Ishikawa (cell line): ENCODE data around the gene NAV1.
A peak's percentile ranks its signal among the peaks of the same experiment; 100 is the strongest.

Source experiments
- CEBPB ChIP-seq: IDR thresholded peaks from 2 replicates; pipeline ENCODE4 v1.6.1; 2012
- CREB1 ChIP-seq: IDR thresholded peaks from 2 replicates; pipeline ENCODE4 v1.6.1; 2012; ENCODE audit warnings: low read depth
- EGR1 ChIP-seq: IDR thresholded peaks from 2 replicates; pipeline ENCODE4 v1.6.1; 2012
- EP300 ChIP-seq: IDR thresholded peaks from 2 replicates; pipeline ENCODE4 v1.6.1; 2012; ENCODE audit warnings: borderline replicate concordance
- FOXM1 ChIP-seq: IDR thresholded peaks from 2 replicates; pipeline ENCODE4 v1.6.1; 2012; ENCODE audit warnings: low read depth, borderline replicate concordance
- NFIC ChIP-seq: IDR thresholded peaks from 2 replicates; pipeline ENCODE4 v1.6.1; 2012
- RAD21 ChIP-seq: IDR thresholded peaks from 2 replicates; pipeline ENCODE4 v1.6.1; 2012; ENCODE audit warnings: low read depth
- TAF1 ChIP-seq: IDR thresholded peaks from 2 replicates; pipeline ENCODE4 v1.6.1; 2012; ENCODE audit warnings: low read depth, mild to moderate bottlenecking
- TCF12 ChIP-seq: IDR thresholded peaks from 2 replicates; pipeline ENCODE4 v1.6.1; 2012; ENCODE audit warnings: low read depth
- TEAD4 ChIP-seq: IDR thresholded peaks from 2 replicates; pipeline ENCODE4 v1.6.1; 2012
- USF1 ChIP-seq: IDR thresholded peaks from 2 replicates; pipeline ENCODE4 v1.6.1; 2012
- YY1 ChIP-seq: IDR thresholded peaks from 2 replicates; pipeline ENCODE4 v1.6.1; 2012; ENCODE audit warnings: low read depth
- ZBTB7A ChIP-seq: IDR thresholded peaks from 2 replicates; pipeline ENCODE4 v1.6.1; 2012; ENCODE audit warnings: low read depth
- TF ChIP-seq, protein P1 (sequence below): IDR thresholded peaks from 2 replicates; pipeline ENCODE4 v1.6.1; 2012
- TF ChIP-seq, protein P2 (sequence below): IDR thresholded peaks from 2 replicates; pipeline ENCODE4 v1.6.1; 2012; ENCODE audit warnings: low read depth, mild to moderate bottlenecking

The NAV1 gene

DNA sequence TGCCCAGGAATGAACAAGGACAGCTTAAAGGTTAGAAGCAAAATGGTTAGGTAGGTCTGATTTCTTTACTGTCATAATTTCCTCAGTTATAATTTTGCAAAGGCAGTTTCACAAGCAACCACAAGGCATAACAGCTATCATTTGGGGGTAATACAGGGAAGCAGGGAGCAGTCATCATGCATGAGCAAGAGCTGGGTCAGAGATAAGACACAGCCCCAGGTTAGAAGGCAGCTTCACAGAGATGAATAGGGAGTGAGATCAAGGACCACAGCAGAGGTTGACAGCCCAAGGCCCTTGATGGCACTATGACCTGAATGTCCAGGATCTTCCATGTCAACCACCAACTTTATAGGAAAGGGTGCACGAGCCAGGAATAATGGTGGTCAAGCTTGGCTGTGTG, 23.0 kb upstream of the NAV1 start:
- TF ChIP-seq, protein P1, sequence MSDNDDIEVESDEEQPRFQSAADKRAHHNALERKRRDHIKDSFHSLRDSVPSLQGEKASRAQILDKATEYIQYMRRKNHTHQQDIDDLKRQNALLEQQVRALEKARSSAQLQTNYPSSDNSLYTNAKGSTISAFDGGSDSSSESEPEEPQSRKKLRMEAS = no peak
- TF ChIP-seq YY1 (no peak), TEAD4 (no peak), TCF12 (no peak), NFIC (no peak), CEBPB (no peak), EP300 (no peak), CREB1 (no peak), ZBTB7A (no peak), EGR1 (no peak), RAD21 (no peak), TAF1 (no peak), USF1 (no peak), FOXM1 (no peak)
- TF ChIP-seq, protein P2, sequence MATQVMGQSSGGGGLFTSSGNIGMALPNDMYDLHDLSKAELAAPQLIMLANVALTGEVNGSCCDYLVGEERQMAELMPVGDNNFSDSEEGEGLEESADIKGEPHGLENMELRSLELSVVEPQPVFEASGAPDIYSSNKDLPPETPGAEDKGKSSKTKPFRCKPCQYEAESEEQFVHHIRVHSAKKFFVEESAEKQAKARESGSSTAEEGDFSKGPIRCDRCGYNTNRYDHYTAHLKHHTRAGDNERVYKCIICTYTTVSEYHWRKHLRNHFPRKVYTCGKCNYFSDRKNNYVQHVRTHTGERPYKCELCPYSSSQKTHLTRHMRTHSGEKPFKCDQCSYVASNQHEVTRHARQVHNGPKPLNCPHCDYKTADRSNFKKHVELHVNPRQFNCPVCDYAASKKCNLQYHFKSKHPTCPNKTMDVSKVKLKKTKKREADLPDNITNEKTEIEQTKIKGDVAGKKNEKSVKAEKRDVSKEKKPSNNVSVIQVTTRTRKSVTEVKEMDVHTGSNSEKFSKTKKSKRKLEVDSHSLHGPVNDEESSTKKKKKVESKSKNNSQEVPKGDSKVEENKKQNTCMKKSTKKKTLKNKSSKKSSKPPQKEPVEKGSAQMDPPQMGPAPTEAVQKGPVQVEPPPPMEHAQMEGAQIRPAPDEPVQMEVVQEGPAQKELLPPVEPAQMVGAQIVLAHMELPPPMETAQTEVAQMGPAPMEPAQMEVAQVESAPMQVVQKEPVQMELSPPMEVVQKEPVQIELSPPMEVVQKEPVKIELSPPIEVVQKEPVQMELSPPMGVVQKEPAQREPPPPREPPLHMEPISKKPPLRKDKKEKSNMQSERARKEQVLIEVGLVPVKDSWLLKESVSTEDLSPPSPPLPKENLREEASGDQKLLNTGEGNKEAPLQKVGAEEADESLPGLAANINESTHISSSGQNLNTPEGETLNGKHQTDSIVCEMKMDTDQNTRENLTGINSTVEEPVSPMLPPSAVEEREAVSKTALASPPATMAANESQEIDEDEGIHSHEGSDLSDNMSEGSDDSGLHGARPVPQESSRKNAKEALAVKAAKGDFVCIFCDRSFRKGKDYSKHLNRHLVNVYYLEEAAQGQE = no peak

GRCh38 chr1:201516511-201517127, 22.3 kb upstream of the NAV1 start:
- TF ChIP-seq FOXM1 (no peak), TAF1 (no peak), ZBTB7A (no peak), RAD21 (no peak), NFIC (no peak), EP300 (no peak), TCF12 (no peak), YY1 (no peak), EGR1 (no peak), CREB1 (no peak), USF1 (no peak), TEAD4 (no peak), CEBPB (no peak)
- TF ChIP-seq, protein P1 = no peak
- TF ChIP-seq, protein P2 = no peak

- peak; percentile 56; the same call in 1 of the 2 replicates for TF ChIP-seq TEAD4
- TF ChIP-seq ZBTB7A = no peak
Observed at GRCh38 chr1:201517631-201518030, 21.3 kb upstream of the NAV1 start.

- no peak for TF ChIP-seq EP300
- TF ChIP-seq, protein P2 = no peak
- no peak for TF ChIP-seq TCF12
- TF ChIP-seq ZBTB7A = no peak
- peak; percentile 65 for TF ChIP-seq CEBPB
Observed at GRCh38 chr1:201518071-201518470, 20.9 kb upstream of the NAV1 start.
